Neuron (in vitro differentiated cells): ENCODE data around the gene SLC24A1.
"Not testable (repeated sequence)": the region's sequence is repeated elsewhere in the genome, so short reads cannot be mapped to it uniquely, and the experiment has no call there.

Experiments used
- H2AFZ ChIP-seq: one replicate; pipeline ENCODE4 v1.6.1; 2013; ENCODE audit warnings: low read depth, mild to moderate bottlenecking, inconsistent platforms, low read length, moderate library complexity
- H3K27me3 ChIP-seq: one replicate; pipeline ENCODE4 v1.6.1; 2013; ENCODE audit warnings: low read length; ENCODE audit not compliant: insufficient read depth
- H3K36me3 ChIP-seq: one replicate; pipeline ENCODE4 v1.6.1; 2013; ENCODE audit warnings: low read length; ENCODE audit not compliant: insufficient read depth
- H3K4me1 ChIP-seq: one replicate; pipeline ENCODE4 v1.6.1; 2013; ENCODE audit warnings: low read length; ENCODE audit not compliant: insufficient read depth
- H3K4me3 ChIP-seq: 2 replicates; pipeline ENCODE4 v1.5.1; 2013; ENCODE audit warnings: mild to moderate bottlenecking, low read length, moderate library complexity
- H3K9me3 ChIP-seq: one replicate; pipeline ENCODE4 v1.6.1; 2013; ENCODE audit warnings: low read length

Gene SLC24A1

GRCh38 chr15:65603134-65603533 lies 18.6 kb upstream of the SLC24A1 start:
- no peaks in the 10 kb centered on the region for H3K4me1 ChIP-seq
- no peaks in the 10 kb centered on the region for H3K9me3 ChIP-seq
- no peak overlapping the region for H2AFZ ChIP-seq
- H3K27me3 ChIP-seq, result no peaks in the 10 kb centered on the region
- H3K4me3 ChIP-seq, result no peak overlapping the region
- H3K36me3 ChIP-seq, result peaks cover 55% of the 10 kb centered on the region

GRCh38 chr15:65603559-65603958 lies 18.2 kb upstream of the SLC24A1 start:
- Histone ChIP-seq H3K36me3 (peaks cover 51% of the 10 kb centered on the region), H3K9me3 (no peaks in the 10 kb centered on the region), H2AFZ (no peak overlapping the region), H3K27me3 (no peaks in the 10 kb centered on the region), H3K4me1 (no peaks in the 10 kb centered on the region), H3K4me3 (no peak overlapping the region)

DNA sequence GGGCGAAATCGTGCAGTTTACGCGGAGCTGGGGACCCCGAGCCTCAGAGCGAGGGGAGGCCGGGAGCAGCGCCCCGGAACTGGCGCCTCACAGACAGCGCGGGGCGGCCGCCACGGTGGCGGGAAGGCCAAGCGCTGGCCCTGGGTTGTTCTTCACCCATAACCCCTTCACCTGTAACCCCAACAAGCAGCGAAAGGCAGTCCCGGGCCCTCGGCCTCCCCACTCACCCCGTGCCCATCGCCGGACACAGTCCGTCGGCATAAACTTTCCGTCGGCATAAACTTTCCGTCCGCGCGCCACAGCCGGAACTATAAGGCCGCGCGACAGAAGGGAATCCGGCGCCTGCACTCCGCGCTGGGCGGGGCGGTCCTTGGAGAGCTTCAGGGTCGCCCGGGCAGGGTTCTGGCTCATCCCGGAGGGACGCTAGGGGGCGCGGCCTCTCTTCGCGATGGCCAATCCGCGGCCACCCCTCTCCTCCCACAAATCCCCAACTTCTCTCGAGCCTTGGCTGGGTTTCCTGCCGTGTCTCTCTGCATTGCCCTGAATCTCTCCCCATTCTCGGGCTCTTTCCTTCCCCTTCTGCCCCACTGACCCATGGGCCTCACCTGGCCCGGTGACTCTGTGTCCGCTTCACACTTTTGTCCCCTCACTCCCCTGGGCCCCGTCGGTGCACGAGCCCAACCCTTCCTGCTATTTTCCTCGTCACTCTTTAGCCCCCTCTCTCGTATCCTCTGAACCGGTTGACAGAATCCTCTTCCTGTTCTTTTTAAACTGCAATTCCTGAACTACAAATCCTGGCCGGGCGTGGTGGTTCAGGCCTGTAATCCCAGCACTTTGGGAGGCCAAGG lies 10.6 kb upstream of the SLC24A1 start, which contains the start of gene INTS14:
Gene INTS14, minus strand, starts transcription at position 261 of the 848 bp plus-strand sequence. CDS start 3,751 bp downstream, outside the sequence.
- H3K36me3 ChIP-seq, result peaks cover 6% of the 10 kb centered on the region
- H3K27me3 ChIP-seq, result no peaks in the 10 kb centered on the region
- H3K9me3 ChIP-seq, result no peaks in the 10 kb centered on the region
- peak within 1 kb of the TSS; percentile 68 for H3K4me3 ChIP-seq
- peaks cover 24% of the 10 kb centered on the region for H3K4me1 ChIP-seq
- peak within 1 kb of the TSS; percentile 69 for H2AFZ ChIP-seq

DNA sequence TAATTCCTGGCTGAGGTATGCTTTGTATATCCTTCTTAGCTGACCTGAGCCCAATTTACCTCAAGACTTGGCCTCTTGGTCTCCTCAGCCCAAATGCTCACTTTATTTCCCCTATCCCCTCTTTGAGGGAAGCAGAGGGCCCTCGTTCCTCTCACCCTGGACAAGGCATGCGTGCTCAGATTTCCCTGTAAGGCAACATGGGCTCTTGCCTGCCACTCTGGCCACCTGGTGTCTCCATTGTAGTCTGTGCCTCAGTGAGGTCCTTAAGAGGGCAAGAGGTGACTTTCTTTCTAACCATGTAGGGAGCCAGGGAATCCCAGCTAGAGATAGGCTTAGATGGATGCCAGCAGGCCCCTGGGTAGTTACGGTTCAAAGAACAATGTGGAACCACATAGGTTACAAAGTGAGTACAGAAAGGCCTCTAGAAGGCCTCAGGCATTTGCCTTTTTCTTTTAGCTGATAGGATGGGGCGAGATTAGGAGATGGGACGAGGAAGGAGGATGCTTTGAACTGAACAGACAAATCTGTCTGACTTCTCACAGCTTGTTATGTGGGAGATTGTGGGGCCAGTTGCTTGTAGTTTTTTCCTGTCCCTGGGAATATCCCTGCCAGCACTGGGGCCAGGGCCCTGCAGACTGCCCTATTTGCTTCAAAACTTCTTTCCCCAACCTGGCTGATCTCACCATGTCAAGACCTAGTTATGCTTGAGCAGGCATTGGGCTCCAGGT lies 9.7 kb upstream of the SLC24A1 start:
- peak overlapping the region; percentile 56 for H2AFZ ChIP-seq
- no peaks in the 10 kb centered on the region for H3K27me3 ChIP-seq
- no peaks in the 10 kb centered on the region for H3K9me3 ChIP-seq
- peaks cover 6% of the 10 kb centered on the region for H3K36me3 ChIP-seq
- H3K4me3 ChIP-seq, result peak overlapping the region; percentile 68
- peaks cover 24% of the 10 kb centered on the region for H3K4me1 ChIP-seq

DNA sequence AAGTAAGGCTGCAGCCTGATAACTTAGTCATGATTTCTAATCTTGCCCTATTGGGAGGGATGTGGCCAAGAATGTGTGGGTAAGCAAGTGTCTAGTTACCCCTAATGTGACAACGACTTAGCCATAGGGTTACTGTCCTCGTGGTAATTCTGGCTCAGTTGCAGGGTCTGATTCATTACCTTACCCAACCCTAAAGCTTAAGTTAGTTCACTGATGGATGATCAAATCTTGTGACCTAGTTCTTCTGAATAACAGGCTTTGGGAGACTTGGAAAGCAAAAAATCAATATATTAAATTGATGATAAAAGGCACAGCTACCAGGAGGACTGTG lies 9.2 kb upstream of the SLC24A1 start:
- peaks cover 24% of the 10 kb centered on the region for H3K4me1 ChIP-seq
- no peaks in the 10 kb centered on the region for H3K9me3 ChIP-seq
- H3K27me3 ChIP-seq, result no peaks in the 10 kb centered on the region
- H2AFZ ChIP-seq, result no peak overlapping the region
- peaks cover 2% of the 10 kb centered on the region for H3K36me3 ChIP-seq
- no peak overlapping the region for H3K4me3 ChIP-seq

GRCh38 chr15:65612949-65613744 lies 8.6 kb upstream of the SLC24A1 start:
- no peaks in the 10 kb centered on the region for H3K27me3 ChIP-seq
- peaks cover 24% of the 10 kb centered on the region for H3K4me1 ChIP-seq
- H3K36me3 ChIP-seq, result peaks cover 2% of the 10 kb centered on the region
- H2AFZ ChIP-seq, result no peak overlapping the region
- no peaks in the 10 kb centered on the region for H3K9me3 ChIP-seq
- H3K4me3 ChIP-seq, result no peak overlapping the region

GRCh38 chr15:65615887-65616286 lies 5.9 kb upstream of the SLC24A1 start:
- peaks cover 13% of the 10 kb centered on the region for H3K4me1 ChIP-seq
- not testable (repeated sequence) for H2AFZ ChIP-seq, H3K9me3 ChIP-seq, H3K4me3 ChIP-seq, H3K27me3 ChIP-seq, H3K36me3 ChIP-seq

GRCh38 chr15:65618560-65619109 lies 3.1 kb upstream of the SLC24A1 start:
- Histone ChIP-seq H3K27me3 (no peaks in the 10 kb centered on the region), H3K36me3 (no peaks in the 10 kb centered on the region), H3K4me1 (no peaks in the 10 kb centered on the region), H3K4me3 (no peak overlapping the region), H3K9me3 (no peaks in the 10 kb centered on the region), H2AFZ (no peak overlapping the region)

- no peaks in the 10 kb centered on the region for H3K27me3 ChIP-seq
- H2AFZ ChIP-seq, result no peak overlapping the region
- no peaks in the 10 kb centered on the region for H3K36me3 ChIP-seq
- no peaks in the 10 kb centered on the region for H3K9me3 ChIP-seq
- H3K4me1 ChIP-seq, result no peaks in the 10 kb centered on the region
- no peak overlapping the region for H3K4me3 ChIP-seq
Measured at GRCh38 chr15:65619626-65620290, 2.0 kb upstream of the SLC24A1 start.

DNA sequence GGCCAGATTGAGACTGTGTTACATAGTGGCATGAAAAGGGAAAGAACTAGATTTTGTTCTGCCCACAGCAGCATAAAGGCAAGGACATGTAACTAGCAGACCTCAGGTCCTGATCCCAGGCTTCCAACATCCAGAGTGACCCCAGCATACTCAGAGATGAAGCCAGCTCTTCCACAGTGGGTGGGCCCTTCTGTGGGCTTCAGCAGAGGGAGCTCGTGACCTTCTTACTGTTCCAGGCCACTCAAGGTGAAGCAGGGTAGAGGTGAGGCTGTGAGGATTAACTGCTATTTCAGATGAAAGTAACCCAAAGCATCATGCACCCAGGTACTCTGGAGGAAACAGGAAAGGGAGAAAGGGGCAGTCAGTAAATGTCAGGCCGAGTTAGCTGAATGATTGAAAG lies 905 bp upstream of the SLC24A1 start:
- Histone ChIP-seq H3K9me3 (no peaks in the 10 kb centered on the region), H3K4me1 (no peaks in the 10 kb centered on the region), H3K4me3 (no peak overlapping the region), H3K27me3 (no peaks in the 10 kb centered on the region), H2AFZ (no peak overlapping the region), H3K36me3 (no peaks in the 10 kb centered on the region)

DNA sequence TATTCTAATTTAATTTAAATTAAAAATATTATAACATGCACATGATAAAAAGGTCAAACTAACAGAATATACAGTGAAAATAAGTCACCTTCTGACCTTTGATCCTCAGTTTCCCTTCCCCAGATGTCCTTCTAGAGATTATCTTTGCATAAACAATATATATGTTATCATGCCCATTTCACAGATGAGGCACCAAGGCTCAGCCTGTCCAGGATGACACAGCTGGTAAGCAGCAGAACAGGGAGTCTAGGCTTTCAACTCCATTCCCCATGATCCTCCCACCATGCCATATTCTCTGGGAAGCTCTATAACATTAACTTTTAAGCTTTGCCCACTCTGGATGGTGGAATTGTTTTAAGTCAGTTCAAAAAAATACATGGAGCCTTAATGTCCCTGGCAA lies 1.4 kb downstream of the SLC24A1 start:
- Histone ChIP-seq H3K9me3 (no peaks in the 10 kb centered on the region), H3K4me3 (no peak overlapping the region), H2AFZ (no peak overlapping the region), H3K27me3 (no peaks in the 10 kb centered on the region), H3K4me1 (no peaks in the 10 kb centered on the region), H3K36me3 (no peaks in the 10 kb centered on the region)

DNA sequence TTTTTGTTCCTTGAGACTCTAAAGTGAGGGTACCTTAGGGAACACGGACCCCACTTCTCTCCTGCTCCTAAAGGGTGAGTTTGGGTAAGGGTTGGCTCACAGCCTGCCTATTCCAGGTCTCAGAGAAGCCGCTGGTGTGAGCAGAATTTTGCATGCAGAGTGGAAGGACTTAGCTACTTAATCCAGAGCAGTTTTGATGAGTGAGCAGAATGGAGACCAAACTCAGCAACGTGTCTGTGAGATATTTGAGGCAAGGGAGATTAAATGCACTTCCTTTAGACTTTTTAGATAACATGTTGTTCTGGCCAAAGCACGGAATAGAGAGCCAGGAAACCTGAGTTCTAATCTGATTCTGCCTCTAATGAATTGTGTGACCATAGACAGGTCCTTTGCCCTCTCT lies 5.1 kb downstream of the SLC24A1 start:
- Histone ChIP-seq H3K4me3 (no peak overlapping the region), H3K4me1 (no peaks in the 10 kb centered on the region), H3K9me3 (no peaks in the 10 kb centered on the region), H3K27me3 (no peaks in the 10 kb centered on the region), H3K36me3 (no peaks in the 10 kb centered on the region), H2AFZ (no peak overlapping the region)
